RWPE1 (cell line): ENCODE data around the gene MPV17.
"Not testable (repeated sequence)": the region's sequence is repeated elsewhere in the genome, so short reads cannot be mapped to it uniquely, and the experiment has no call there.

Experiments
- CTCF ChIA-PET: fragments of 350-600 bp; sonication (Branson Sonifier 250); formaldehyde crosslinking; extraction: SDS; loops from one replicate; lab custom pipeline; 2021; lab: Yijun Ruan, JAX
- POLR2A ChIA-PET: fragments of 400-600 bp; formaldehyde crosslinking; extraction: SDS; loops from one replicate; lab custom pipeline; 2020; ENCODE audit warnings: antibody characterized with exemption; ENCODE audit not compliant: low non-redundant PET; lab: Yijun Ruan, JAX
- DNase-seq: peaks from one replicate; pipeline ENCODE4 v3.0.0; 2012; ENCODE audit warnings: low spot score
- H3K27ac ChIP-seq: fragments of 450-650 bp; 2 replicates; pipeline ENCODE4 v1.5.1; 2017
- CTCF ChIP-seq: fragments of 450-650 bp; conservative IDR thresholded peaks from 2 replicates; pipeline ENCODE4 v1.5.1; 2017; ENCODE audit warnings: low read depth, mild to moderate bottlenecking

Gene MPV17

GRCh38 chr2:27281855-27282559, 40.9 kb downstream of the MPV17 start, which contains the start of gene TRIM54:
Gene TRIM54, plus strand, starts transcription at chr2:27282429. Its CDS starts 303 bp downstream, at chr2:27282732.
- DNase-seq = no peak
- H3K27ac ChIP-seq = no peak within 1 kb of the TSS
- ChIA-PET CTCF (interaction anchor here (0.5 to 4.0 kb wide), 5 partner anchors 9 to 183 kb away, joined by 3 to 36 read pairs (median 13); no protein-coding TSS in a partner anchor), POLR2A (no interaction called here)
- no peak for TF ChIP-seq CTCF

- ChIA-PET POLR2A (interaction anchor here (0.6 kb wide), 1 partner anchor 39 kb away, joined by 6 read pairs; no protein-coding TSS in a partner anchor), CTCF (interaction anchor here (0.6 to 4.0 kb wide), 5 partner anchors 8 to 473 kb away, joined by 3 to 36 read pairs (median 13); no protein-coding TSS in a partner anchor)
- DNase-seq = no peak
- TF ChIP-seq CTCF = no peak
- H3K27ac ChIP-seq = no peak overlapping the region
Observed at GRCh38 chr2:27281442-27281841, 41.5 kb downstream of the MPV17 start.

GRCh38 chr2:27280826-27281225, 42.1 kb downstream of the MPV17 start:
- TF ChIP-seq CTCF = no peak
- no peak for DNase-seq
- ChIA-PET POLR2A (interaction anchor here (0.6 kb wide), 1 partner anchor 38 kb away, joined by 6 read pairs; no protein-coding TSS in a partner anchor), CTCF (interaction anchor here (0.6 to 4.0 kb wide), 7 partner anchors 15 to 373 kb away, joined by 3 to 36 read pairs (median 6); no protein-coding TSS in a partner anchor)
- H3K27ac ChIP-seq = no peak overlapping the region

- TF ChIP-seq CTCF = no peak
- no peak overlapping the region for H3K27ac ChIP-seq
- POLR2A ChIA-PET = no interaction called here
- CTCF ChIA-PET = interaction anchor here (0.6 kb wide), 1 partner anchor 13 kb away, joined by 3 read pairs; no protein-coding TSS in a partner anchor
- no peak for DNase-seq
Observed at GRCh38 chr2:27278010-27278409, 44.9 kb downstream of the MPV17 start.

GRCh38 chr2:27275211-27276150, 47.4 kb downstream of the MPV17 start, which contains the start of gene DNAJC5G:
Gene DNAJC5G, plus strand, starts transcription at chr2:27275433. Its CDS starts 1,296 bp downstream, at chr2:27276729.
- ChIA-PET POLR2A (no interaction called here), CTCF (no interaction called here)
- no peak for TF ChIP-seq CTCF
- DNase-seq = no peak
- no peak within 1 kb of the TSS for H3K27ac ChIP-seq

GRCh38 chr2:27272537-27273522, 50.1 kb downstream of the MPV17 start:
- POLR2A ChIA-PET = interaction anchor here (0.6 kb wide), 1 partner anchor 91 kb away, joined by 3 read pairs; no protein-coding TSS in a partner anchor
- CTCF ChIA-PET = interaction anchor here (0.5 to 0.9 kb wide), 3 partner anchors 9 to 30 kb away, joined by 3 to 4 read pairs (median 3); partner anchors contain the start of gene TRIM54

More at GRCh38 chr2:27272537-27273522, 50.1 kb downstream of the MPV17 start:
- not testable (repeated sequence) for H3K27ac ChIP-seq, DNase-seq
